GM19099 (cell line): ENCODE measurements around the gene WDR74.
A peak's percentile ranks its signal among the peaks of the same experiment; 100 is the strongest.

Experiments used
- POLR2A ChIP-seq: IDR thresholded peaks from 3 replicates; pipeline ENCODE4 v1.6.1; 2011; ENCODE audit warnings: low read depth; ENCODE audit not compliant: insufficient read length; ENCODE audit errors: extremely low read depth

Gene WDR74

DNA sequence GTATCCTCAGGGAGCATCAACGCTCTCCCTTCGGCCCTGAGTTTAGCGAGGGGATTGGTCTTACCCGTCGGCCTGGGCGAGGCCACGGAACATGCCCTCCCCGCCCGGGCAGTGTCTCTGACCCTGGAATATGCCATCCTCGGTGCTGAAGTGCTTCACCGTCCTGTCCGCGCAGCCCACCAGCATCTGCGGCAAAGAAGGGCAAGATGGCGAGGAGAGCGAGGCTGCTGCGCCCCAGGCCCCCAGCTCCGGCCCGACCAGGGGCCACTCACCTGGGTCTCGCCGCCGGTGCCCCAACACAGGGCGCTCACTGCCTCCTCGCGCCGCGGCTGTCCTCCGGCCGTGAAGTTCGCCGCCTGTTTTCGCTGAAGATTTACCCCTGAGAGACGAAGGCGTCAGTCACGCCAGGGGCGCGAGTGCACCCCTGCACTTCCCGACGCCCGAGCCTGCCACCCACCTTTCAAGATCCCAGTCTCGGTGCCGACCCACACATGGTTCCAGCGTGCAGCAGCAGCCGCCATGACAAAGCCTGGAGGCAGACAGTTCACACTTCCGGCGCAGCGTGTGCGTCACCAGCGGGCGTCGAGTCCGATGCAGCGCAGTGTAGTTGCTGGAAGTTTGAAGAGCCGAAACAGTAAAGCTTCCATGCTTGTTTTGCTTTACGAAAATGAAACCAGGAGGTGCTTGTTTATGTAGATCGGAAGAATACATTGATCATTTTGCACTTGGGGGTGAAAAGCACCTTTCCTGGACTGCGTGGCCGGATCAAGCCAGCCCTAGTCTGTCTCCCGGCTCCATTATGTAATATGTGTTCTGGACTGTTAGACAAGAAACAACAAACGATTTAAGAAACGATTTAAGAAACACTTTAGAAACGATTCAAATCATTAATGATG, at the start of gene WDR74:
WDR74 (minus strand) TSS at position 541 of the 896 bp plus-strand sequence; CDS start at position 521, 20 bp downstream.
- TF ChIP-seq POLR2A = peak; percentile 94

DNA sequence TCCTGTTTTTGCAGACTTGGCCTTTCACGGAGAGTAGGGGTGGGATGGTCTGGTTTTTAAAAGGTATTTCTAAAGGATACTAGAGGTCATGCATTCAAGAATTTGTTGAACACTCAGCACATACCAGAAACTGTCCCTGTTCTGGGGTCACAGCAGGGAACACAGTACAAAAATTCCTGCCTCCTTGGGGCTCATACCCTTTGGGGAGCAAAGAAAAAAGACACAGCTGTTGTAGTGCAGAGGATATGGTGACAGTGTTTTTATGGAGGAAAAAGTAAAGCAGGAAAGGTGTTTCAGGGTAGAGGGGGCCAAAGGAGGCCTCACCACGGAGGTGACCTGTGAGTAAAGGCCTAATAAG, 49.7 kb upstream of the WDR74 start:
- TF ChIP-seq POLR2A = no peak

DNA sequence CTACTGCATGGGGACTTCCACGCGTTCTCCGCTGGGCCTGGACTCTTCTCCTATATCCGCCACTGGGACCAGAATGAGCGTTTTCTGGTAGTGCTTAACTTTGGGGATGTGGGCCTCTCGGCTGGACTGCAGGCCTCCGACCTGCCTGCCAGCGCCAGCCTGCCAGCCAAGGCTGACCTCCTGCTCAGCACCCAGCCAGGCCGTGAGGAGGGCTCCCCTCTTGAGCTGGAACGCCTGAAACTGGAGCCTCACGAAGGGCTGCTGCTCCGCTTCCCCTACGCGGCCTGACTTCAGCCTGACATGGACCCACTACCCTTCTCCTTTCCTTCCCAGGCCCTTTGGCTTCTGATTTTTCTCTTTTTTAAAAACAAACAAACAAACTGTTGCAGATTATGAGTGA, 49.0 kb upstream of the WDR74 start:
- no peak for TF ChIP-seq POLR2A

DNA sequence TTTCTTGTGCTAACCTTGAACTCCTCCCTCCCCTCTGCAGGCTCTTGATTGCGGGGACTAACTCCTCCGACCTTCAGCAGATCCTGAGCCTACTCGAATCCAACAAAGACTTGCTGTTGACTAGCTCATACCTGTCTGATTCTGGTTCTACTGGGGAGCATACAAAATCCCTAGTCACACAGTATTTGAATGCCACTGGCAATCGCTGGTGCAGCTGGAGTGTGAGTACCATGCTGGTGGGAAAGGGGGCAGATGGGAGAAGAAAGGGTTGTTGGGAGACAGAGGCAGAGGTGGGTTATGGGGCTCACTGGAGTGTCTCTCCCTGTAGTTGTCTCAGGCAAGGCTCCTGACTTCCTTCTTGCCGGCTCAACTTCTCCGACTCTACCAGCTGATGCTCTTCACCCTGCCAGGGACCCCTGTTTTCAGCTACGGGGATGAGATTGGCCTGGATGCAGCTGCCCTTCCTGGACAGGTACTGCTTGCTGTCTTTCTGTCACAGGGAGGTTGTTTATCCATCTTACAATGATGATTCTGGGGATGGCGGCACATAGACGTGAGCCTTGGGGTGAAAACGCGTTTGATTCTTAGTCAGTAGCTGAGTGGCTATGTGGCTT, 45.9 kb upstream of the WDR74 start:
- TF ChIP-seq POLR2A = no peak

DNA sequence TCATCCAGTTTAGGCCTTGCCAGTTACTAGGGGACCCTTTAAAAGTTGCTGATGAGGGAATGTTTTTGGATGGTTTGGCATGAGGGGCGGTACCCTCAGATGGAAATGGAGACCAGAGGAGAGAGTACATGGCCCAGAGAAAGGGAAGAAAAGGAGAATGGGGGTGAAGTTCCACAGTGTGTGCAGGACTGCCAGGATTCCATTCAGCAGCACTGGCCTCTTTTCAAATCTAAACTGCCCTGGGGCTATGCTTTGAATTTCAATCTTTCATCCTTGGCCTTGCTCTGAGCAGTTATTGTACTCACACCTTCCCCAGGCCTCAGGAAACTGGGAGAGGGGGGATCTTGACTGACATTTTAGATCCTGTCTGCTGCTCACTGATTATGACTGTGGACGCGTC, 44.3 kb upstream of the WDR74 start:
- TF ChIP-seq POLR2A = no peak

DNA sequence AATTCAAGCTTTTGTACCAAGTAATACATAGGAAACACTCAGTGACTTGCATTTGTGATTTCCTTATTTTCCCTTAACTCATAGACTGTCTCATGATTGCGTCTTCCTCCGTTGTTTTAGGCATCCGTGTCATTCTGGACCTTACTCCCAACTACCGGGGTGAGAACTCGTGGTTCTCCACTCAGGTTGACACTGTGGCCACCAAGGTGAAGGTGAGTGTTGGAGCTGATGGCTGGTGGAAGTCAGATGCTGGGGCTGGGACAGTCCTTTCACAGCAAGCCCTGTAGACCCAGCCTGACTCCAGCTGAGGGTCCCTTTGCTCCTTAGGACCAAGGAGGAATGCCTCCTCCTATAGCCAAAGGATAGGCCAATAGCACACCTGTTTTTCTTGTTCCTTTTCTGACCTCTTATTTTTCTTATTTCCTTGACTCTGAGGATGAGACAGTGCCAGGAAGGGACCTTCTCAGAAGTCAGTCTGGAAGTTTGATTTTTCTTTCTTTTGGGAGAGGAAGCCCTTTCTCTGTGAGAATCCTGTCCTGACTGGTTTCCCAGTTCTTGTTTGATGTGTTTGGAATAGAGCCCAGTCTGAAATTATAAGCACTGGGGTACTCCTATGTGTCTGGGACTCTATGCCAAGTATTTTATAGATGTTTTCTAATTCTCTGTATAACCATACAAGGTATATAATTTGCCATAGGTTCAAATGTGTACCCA, 43.6 kb upstream of the WDR74 start:
- no peak for TF ChIP-seq POLR2A

DNA sequence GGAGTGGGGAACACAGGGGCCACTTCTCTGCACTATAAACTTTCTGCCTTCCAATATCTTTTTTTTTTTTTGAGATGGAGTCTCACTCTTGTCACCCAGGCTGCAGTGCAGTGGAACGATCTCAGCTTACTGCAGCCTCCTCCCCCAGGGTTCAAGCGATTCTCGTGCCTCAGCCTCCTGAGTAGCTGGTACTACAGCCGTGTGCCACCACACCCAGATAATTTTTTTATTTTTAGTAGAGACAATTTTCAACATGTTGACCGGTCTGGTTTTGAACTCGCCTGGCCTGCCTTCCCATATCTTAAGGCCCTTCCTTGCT, 43.0 kb upstream of the WDR74 start:
- TF ChIP-seq POLR2A = no peak

DNA sequence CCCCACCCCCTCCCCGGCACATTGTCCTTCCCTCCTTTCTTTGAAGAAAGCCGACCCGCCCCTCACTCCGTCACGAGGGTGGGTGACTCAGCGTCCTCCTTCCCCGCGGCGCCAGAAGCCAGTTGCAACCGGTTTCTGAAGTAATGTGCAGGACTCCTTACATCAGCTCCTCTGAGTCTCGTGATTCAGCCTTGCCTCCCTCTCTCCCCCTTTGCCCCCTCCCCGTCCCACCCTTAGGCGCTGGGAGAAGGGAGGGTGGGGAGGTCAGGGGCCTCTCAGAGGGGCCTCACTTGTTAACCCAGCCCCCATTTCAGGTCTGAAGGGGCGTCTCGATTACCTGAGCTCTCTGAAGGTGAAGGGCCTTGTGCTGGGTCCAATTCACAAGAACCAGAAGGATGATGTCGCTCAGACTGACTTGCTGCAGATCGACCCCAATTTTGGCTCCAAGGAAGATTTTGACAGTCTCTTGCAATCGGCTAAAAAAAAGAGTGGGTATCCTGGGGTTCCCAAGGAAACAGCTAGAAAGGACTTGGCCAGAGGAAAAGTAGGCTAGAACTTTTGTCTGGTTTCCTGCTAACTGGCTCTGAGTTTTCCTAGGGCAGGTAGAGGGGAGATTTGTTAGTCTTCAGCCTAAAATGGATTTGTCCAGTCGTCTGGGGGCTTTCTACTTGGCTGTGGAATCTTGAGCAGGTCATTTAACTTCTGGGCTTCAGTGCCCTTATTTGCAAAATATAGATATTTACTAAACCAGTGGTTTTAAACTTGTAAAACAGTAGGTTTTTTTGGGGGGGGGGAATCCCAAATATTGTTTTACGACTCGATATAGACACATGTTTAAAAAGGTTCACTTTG, 42.4 kb upstream of the WDR74 start:
- TF ChIP-seq POLR2A = no peak

DNA sequence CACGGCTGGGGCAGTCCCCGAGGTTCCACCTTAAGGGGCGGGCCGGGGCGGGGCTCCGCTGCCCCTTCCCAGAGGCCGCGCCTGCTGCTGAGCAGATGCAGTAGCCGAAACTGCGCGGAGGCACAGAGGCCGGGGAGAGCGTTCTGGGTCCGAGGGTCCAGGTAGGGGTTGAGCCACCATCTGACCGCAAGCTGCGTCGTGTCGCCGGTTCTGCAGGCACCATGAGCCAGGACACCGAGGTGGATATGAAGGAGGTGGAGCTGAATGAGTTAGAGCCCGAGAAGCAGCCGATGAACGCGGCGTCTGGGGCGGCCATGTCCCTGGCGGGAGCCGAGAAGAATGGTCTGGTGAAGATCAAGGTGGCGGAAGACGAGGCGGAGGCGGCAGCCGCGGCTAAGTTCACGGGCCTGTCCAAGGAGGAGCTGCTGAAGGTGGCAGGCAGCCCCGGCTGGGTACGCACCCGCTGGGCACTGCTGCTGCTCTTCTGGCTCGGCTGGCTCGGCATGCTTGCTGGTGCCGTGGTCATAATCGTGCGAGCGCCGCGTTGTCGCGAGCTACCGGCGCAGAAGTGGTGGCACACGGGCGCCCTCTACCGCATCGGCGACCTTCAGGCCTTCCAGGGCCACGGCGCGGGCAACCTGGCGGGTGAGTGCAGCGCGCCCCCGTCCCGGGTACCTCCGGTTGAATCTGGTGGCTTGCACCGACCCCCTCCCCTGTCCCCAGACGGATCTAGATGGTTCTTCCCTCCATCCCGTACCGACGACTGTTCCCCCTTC, 41.6 kb upstream of the WDR74 start, which contains the start of gene SLC3A2:
SLC3A2 (plus strand) TSS at position 94 of the 776 bp plus-strand sequence; CDS start at position 222, 128 bp downstream.
- peak; percentile 99 for TF ChIP-seq POLR2A

DNA sequence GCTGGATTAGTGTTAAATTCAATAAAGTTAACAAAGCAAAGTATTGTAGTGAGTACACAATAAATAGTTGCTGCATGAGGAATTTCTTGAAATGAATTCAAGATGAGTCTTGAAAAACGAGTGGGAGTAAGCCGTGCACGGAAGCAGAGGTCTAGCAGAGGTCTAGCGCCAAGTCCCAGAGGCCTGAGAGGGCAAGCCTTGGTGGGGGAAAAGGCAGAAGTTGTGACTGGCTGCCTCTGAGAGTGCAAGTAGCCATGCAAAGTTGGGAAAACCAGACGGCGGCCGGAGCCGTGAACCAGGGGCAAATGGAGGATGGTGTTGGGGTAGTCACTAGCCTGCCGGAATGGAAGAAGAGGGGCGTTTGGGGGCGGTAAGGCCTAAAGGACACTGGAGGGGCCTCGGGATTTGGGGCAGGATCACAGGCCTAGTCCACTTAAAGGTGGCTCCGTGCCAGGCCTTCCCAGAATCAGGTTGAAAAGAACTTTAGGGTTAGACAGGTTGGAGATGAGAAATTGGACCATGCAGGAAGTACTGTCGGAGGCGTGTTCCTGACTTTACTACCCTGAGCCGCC, 40.9 kb upstream of the WDR74 start:
- TF ChIP-seq POLR2A = no peak

DNA sequence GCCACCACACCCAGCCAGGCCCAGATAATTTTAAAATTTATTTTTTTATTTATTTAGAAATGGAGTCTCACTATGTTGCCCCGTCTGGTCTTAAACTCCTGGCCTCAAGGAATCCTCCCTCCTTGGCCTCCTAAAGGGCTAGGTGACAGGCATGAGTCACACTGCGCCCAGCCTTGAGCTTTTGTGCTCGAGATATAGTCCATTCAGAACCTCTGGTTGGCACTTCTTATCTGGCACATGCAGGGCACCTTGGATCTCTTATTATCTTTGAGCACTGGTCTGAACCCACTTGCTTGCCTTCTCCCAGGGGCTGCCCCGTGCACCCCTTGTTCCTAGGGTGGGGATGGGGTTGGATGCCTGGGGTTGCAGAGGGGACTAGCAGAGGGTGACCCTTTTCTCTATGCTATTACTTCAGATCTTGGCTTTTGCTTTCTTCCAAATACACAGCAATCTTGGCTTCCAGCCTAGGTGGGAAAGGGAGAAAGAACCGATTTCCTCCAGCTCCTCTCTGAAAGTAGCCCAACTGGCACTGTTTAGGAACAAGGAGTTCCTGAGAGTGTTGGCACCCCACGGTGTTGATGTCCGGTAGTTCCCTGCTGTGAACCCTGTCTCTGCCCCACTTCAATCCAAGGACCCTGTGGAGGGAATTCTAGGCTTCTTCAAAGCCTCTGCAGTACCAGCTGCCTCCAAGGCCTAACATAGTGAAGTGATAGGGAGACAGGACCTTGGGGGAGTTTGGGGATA, 40.0 kb upstream of the WDR74 start:
- no peak for TF ChIP-seq POLR2A

DNA sequence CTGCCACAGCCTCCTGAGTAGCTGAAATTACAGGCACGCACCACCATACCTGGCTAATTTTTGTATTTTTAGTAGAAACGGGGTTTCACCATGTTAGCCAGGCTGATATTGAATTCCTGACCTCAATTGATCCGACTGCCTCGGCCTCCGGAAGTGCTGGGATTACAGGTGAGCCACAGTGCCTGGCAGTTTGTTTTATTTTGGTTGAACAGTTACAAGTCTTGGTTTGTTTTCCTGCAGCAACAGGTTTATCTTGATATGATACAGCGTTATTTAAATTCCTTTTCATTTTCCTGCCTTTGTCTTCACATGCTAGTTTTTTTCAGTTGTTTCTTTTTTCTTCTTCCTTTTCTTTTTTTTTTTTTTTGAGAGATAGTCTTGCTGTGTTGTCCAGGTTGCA, 37.3 kb upstream of the WDR74 start:
- no peak for TF ChIP-seq POLR2A

DNA sequence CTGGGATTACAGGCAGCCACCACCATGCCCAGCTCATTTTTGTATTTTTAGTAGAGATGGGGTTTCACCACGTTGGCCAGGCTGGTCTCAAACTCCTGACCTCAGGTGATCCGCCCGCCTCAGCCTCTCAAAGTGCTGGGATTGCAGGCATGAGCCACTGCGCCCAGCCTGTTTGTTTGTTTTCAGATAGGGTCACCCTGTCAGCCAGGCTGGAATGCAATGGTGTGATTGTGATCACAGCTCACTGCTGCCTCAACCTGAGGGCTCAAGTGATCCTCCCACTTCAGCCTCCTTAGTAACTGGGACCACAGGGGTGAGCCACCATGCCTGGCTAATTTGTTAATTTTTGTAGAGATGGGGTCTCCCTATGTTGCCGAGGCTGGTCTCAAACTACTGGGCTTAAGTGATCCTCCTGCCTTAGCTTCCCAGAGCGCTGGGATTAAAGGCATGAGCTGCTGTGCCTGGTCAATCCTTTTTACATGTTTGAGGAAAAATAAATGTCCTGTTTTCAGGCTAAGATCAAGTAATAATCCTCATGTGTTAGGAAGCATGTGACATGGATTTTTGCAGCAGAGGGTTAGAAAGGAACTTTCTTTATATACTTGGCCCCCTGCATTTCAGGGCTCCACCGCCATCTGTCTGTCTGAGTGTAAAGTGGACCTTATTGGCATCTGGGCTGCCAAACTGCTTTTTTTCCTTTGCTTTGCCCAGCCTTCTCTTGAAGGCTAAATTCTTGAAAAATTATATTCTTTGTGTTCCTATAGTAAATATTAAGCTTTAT, 36.5 kb upstream of the WDR74 start:
- no peak for TF ChIP-seq POLR2A

DNA sequence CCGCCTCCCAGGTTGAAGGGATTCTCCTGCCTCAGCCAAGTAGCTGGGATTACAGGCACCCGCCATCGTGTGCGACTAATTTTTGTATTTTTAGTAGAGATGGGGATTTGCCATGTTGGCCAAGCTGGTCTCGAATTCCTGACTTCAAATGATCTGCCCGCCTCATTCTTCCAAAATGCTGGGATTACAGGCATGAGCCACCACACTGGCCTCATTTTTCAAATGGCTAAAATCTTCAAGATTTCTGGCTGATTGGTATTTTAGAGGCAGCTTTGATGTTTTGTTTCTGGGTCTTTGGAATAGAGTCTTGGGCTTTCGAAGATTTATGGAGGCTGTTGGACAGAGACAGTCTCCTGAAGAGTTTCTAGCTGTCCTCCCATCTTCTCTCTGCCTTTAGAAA, 35.5 kb upstream of the WDR74 start:
- no peak for TF ChIP-seq POLR2A
